ENCODE measurements around the gene CTAG1A.
"Not testable (repeated sequence)": the region's sequence is repeated elsewhere in the genome, so short reads cannot be mapped to it uniquely, and the experiment has no call there.

The CTAG1A gene

DNA sequence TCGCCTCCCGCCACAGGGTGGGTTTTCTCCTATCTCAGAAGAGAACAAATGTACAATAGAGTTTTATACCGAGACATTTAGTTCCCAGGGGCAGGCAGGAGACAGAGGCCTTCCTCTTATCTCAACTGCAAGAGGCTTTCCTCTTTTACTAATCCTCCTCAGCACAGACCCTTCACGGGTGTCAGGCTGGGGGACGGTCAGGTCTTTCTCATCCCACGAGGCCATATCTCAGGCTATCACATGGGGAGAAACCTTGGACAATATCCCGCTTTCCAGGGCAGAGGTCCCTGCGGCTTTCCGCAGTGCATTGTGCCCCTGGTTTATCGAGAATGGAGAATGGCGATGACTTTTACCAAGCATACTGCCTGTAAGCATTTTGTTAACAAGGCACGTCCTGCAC is 23.9 kb downstream of the CTAG1A start:
- in situ Hi-C loops (cut with HindIII; ENCODE audit: low sequenced_read_pairs): not testable (repeated sequence)

DNA sequence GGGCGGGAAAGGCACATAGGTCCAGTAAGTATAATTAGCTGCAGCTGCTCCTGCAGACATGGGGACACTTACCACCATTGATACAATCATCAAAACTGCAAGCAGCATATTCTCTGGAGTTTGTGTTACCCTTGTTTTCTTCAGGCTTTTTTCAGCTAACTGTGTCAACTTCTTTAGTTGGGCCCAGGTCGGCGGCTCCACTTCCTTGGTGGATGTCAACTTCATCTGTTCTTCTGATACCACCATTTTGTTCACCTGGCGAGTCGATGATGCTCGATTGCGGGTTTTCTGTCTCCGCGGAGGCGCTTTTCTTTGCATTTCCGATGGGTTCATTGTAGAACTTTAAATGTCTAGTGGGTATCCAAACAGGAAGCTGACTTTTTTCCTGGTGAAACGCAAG is 26.2 kb downstream of the CTAG1A start:
- in situ Hi-C loops (cut with HindIII; ENCODE audit: low sequenced_read_pairs): not testable (repeated sequence)

DNA sequence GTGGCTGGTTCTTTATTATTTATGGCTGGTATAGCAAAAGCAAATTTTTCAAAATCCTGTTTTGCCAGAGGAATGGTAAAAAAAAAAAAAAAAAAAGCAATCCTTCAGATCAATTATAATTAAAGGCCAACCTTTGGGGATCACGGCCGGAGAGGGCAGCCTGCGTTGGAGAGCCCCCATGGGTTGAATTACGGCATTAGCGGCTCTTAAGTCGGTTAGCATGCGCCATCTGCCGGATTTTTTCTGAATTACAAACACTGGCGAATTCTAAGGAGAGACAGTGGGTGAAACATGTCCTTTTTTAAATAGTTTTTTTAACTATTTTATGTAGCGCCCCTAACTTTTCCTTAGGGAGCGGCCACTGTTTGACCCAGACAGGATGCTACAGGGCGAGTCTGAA is 28.7 kb downstream of the CTAG1A start:
- in situ Hi-C loops (cut with HindIII; ENCODE audit: low sequenced_read_pairs): not testable (repeated sequence)

DNA sequence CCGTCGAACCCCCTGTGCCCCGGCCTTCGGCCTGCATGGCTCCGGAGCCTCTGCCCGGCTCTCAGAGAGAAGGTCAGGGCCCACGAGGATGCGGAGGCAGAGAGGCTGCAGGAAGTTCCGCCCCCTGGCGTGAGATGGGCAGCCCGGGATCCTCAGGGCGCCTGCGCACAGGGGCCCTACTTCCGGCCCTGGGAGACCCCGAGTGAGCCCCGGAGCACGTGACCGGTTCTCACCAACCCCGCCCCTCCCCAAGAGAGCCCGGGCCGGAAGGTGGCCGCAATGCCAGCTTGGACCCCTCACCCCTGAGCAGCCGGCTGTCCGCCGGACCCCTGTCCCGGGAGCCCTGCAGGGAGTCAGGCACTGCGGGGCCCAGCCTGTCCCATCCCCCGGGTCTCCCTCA is 34.2 kb downstream of the CTAG1A start, which contains the start of gene CTAG1B:
CTAG1B (minus strand) TSS at position 101 of the 400 bp plus-strand sequence; CDS start at position 37, 64 bp downstream.
- in situ Hi-C loops (cut with HindIII; ENCODE audit: low sequenced_read_pairs): not testable (repeated sequence)

DNA sequence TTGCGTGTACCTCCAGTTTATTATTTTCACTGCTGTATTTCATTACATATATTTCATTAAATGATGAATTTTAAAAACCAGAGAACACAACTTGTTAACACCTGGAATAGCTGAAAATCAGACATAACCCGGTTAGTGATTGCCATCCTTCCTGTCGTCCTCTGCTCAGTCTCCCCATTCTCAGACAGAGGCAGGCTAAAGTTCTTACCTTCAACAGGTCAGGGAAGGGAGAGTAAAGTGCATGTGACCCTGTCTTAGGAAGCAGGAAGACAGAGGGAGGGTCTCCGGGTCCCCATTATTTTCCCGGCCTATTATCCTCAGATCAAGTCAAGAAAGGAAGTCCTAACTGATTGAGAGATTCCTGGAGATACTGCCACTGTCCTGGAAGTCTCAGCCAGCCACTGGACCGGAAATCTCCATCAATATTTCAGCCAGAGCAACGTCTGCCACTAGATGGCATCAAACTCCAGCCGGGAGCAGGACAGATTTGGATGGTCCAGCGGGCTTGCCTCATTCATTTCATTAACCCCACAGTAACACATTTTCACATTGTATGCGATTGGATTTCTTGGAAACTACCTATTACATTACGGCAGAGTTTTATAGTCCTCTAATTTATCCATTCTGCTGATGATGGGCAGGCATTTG is 36.0 kb downstream of the CTAG1A start:
- in situ Hi-C loops (cut with HindIII; ENCODE audit: low sequenced_read_pairs): not testable (repeated sequence)

DNA sequence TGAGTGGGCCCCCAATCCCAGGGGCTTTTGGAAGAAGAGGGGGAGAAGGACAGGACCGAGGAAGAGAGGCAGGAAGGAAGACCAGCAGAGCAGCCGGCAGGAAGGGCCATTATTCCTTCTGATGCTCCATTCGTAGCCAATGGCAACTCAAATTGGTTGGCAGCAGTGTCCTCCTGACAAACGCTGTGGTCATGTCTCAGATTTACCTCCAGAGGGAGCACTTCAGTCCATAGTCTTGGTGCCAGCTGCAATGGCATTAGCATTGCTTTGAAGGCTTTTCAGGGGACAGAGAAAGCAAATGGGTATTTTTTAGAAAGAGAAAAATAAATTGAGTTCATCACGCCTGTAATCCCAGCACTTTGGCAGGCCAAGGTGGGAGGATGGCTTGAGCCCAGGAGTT is 44.0 kb downstream of the CTAG1A start:
- in situ Hi-C loops (cut with HindIII; ENCODE audit: low sequenced_read_pairs): not testable (repeated sequence)

DNA sequence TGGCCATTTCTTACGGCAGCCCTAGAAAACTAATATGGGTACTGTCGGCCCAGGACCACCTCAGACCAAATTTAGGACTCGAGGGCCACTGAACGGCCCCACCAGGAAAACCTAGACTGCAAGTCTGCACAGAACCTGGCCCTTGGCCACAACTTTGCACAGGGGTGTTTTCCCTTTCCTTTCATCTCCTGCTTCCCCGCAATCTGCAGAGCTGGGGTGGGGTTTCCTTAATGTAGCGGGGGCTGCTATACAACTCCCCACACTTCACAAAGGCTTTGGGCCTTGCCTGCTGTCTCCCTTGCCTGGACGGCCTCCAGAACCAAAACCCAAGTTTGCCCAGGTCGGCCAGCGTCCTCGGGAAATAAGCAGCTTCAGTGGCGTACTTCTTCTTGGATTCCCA is 46.0 kb downstream of the CTAG1A start:
- in situ Hi-C loops (cut with HindIII; ENCODE audit: low sequenced_read_pairs): not testable (repeated sequence)

DNA sequence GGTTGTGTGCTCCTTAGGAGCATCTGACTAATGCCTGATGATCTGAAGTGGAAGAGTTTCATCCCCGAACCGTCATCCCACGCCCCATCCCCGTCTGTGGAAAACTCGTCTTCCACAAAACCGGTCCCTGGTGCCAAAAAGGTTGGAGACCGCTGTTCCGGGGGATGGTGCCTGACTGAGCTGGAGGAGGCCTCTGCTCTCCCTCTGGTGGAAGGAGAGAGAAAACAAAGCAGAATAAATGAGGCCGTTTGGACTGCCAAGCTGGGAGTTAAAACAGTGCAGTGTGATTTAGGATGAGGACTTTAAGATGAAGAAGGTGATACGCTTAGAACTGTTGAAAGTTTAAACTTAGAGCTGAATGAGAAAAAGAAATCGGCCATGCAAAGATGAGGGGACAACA is 48.7 kb downstream of the CTAG1A start:
- in situ Hi-C loops (cut with HindIII; ENCODE audit: low sequenced_read_pairs): not testable (repeated sequence)
